Stimulated activated CD4-positive, alpha-beta T cell treated with anti-CD3 and anti-CD28 coated beads, Interleukin-4, amount 100 ng/mL, for 1 hour (primary cell): Measurements from ENCODE around the gene TSPAN2.

ENCODE experiments used
- DNase-seq: peaks from one replicate; pipeline ENCODE4 v3.0.0-alpha.2; 2020

Gene TSPAN2

DNA sequence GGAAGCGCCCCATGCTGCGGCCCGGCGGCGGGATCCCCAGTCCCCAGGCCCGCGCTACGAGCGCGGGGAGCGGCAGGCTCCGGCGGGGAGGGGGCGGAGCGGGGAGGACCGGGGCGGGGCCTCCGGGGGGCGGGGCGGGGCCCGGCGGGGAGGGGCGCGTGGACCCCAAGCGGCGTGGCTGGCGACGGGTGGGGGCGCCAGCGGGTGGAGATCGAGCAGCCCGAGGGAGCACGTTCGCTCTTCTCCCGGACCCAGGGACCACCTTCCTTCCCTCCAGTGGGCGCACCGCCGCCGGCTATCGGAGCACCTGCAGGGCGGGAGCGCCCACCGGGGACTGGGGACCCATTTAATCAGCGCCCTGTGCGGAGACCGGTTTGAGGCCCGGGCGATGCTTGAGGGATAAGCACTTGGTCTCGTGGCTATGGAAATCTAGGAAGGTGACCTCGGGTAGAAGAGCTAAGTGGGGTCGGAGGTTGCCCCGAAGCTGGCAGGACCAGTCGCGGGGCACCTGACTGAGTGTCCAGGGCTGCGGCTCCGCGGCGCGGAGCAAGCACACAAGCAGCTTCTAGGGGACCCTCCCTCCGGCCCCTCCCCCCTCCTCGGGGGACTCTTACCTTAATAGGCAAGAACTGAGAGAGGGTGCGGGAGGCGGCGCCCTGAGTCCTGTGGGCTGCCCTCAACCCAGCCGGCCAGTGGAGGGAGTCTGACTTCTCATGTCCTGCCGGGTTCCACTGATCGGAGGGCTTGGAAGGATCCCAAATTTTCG lies at the start of gene TSPAN2:
Gene TSPAN2 (minus strand): TSS at position 84 of the 766 bp plus-strand sequence. CDS start 71 bp downstream, at position 13.
- DNase-seq: peak; percentile 56

DNA sequence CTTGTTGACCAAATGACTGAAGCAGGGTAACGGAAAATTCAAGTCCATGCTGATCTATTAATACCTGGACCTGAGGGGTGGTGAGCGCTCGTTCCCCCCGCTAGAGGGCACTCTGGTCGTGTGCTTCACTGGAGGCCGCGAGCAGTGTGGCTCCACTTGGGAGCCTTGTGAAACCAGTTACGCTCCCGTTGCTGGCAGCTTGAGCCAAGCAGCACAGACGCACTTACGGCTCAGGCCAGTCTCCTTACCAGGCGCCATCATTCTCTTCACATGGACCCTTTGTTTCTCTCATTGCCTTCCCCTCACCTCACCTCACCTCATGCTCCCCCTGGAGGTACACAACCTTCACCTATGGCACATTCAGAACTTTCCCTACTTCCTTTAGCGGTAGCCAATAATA lies 49.7 kb upstream of the TSPAN2 start:
- DNase-seq: peak; percentile 57

DNA sequence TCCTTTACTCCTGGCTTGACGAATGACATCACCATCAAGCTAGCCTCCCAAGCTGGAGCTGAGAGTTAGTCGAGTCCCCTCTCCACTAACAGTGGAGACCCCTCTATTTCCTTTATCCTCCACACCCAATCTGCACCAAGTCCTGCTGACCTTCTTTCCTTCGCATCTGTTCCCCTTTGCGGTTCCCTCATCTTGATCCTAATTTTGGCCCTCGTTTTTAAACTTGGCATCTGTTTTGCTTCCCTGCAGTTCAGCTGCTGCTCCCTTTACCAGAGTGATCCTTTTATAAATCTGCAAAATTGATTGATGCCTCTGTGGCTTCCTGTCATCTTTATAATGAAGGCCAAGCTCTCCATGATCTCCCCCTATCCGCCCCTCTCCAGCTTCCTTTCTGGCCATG lies 49.0 kb upstream of the TSPAN2 start:
- DNase-seq: no peak

GRCh38 chr1:115137191-115137590 lies 47.9 kb upstream of the TSPAN2 start:
- no peak for DNase-seq

- no peak for DNase-seq
Measured at GRCh38 chr1:115136706-115137105, 47.4 kb upstream of the TSPAN2 start.

- no peak for DNase-seq
Measured at GRCh38 chr1:115136106-115136505, 46.8 kb upstream of the TSPAN2 start.

DNA sequence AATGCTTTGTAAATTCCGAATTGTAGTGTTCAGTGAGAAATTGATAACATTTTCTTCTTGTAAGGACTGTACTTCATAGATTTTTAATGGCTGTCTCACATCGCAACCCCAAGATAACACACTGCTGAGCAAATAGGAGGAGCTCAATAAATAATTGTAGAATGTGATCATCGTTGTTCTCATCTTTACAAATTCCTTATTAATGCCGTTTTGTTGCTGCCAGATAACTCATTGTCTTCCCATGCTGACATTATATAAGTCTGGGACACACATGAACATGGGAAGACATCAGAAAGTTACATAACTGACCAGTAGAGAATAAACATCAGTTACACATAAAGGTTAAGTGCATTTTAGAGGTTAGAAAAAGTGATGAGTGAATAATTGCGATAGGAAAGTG lies 46.4 kb upstream of the TSPAN2 start:
- no peak for DNase-seq

GRCh38 chr1:115134850-115135480 lies 45.7 kb upstream of the TSPAN2 start:
- no peak for DNase-seq

DNA sequence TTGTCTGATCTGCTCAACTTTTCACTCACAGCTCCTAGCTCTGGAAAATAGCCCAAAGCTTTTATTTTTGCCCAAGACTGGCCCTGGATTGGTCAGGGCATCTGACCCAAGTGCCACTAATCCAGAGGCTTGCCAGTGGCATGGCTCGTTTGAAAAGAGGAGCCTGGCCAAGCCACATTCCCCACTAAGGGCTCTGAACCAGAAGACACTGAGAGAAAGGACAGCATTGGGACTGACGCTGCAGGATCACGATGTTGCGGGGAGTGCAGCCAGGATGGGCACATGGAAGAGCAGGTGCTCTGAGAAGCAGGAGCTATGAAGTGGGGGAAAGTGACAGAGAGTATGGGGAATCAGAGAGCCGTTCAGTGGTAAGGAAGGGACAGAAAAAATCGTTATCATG lies 44.9 kb upstream of the TSPAN2 start:
- no peak for DNase-seq

DNA sequence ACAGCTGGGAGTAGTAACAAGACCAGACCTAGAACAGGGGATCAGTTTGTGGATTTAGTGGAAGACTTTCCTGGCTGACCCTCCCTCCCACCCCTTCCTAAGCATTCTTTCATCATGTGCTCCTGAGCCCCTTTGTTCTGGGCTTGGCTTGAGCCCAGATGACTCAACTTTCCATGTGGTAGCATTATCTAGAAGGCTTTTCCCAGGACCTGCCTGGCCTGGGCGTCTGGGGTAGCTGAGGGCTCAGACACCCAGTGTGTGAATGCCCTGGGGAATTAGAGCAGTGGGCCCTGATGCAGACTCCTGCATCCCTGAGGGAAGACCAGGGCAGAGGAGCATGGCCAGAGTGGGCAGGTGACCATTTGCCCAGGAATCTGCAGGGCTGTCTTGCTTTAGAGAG lies 44.1 kb upstream of the TSPAN2 start:
- no peak for DNase-seq

DNA sequence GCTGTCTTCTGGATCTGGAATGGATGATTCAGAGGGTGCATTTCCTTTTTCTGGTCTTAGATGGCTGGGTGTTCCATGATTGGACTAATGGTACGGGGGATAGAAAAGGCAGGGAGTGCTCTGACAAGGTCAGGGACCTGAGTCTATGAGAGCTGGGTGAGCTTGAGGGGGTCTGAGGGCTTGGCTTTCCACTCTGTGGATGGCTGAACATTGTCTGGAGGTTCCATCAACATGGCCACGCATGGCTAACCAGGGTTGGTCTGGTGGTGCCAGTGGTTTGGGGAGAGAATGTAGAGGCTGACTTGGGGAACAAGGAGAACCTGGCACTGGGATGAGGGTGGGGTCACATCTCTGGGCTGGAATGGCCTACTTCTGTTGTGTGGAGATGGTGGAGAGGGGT lies 41.5 kb upstream of the TSPAN2 start:
- no peak for DNase-seq

DNA sequence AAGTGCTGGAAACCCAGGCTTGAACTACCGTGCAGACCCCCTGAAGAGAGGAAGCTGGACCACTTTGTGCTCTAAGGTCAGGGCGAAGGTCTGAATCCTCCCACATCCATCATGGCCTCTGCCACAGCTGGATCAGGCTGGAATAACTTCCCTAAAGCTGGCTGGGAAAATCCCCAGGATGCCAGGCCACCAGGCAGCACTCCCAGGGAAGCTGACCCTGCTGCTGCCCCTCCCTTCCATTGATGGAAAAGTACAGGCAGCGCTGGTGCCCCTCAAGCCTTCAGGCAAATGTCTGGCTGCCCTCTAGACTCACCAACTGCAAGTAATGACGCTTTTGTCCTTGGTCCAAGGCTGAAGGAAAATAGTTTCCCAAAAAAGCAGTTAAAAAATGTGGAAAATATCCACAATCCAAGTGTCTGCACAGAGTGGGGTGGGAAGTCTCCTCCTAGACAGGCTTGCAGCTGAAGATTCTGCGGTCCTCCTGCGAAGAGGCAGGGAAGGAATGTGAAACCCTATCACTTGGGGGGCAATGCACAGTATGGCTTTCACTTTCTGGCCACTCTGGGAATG lies 39.9 kb upstream of the TSPAN2 start:
- no peak for DNase-seq

GRCh38 chr1:115127539-115127938 lies 38.2 kb upstream of the TSPAN2 start:
- DNase-seq: no peak

DNA sequence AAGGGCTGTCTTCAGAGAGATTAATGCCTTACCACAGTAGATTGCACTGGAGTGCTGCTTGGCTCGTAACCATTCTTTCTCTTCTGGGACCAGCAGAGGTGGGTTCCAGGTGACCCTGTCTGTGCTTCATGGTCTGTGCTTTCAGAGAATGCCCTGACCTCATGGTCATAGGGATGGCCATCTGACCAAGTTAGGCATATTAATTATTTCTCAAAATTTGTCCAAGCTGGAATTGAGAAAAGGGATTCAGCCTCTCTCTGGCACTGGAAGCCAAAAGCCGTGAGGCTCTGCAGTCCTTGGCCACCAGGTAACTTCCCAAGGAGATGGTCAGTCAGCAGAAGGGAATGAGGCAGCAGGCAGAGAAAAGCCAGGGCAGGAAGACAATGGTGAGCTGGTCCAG lies 37.2 kb upstream of the TSPAN2 start:
- DNase-seq: no peak

DNA sequence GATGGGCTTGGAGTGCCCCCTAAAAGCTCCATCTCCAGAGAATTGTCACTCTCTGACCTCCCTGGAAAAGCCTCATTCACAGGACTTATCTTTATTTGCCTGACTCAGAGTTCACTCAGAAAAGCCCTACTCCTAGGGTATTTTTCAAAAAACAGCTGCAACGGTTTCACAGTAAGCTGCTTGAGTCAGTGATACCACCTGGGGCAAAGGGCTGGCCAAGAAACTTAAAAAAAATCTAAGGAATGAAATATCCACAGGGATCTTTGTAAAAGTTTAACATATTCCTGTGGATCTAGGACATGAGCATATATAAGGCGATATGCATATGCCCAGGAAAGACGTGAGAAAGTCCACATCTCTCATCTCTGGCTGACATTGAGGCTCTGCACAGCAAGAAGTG lies 33.8 kb upstream of the TSPAN2 start:
- no peak for DNase-seq

- DNase-seq: no peak
Measured at GRCh38 chr1:115121793-115122192, 32.5 kb upstream of the TSPAN2 start.

DNA sequence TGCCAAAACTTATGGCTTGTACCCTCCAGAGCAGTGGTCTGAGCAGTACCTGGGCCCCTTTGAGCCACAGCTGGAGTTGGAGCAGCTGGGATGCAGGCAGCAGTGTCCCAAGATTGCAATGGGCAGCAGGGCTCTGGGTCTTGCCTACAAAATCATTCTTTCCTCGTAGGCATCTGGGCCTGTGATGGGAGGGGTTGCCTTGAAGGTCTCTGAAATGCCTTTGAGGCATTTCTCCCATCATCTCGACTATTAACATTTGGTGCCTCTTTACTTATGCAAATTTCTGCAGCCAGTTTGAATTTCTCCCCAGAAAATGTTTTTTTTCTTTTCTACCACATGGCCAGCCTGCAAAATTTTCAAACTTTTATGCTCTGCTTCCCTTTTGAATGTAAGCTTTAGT lies 31.0 kb upstream of the TSPAN2 start:
- no peak for DNase-seq

DNA sequence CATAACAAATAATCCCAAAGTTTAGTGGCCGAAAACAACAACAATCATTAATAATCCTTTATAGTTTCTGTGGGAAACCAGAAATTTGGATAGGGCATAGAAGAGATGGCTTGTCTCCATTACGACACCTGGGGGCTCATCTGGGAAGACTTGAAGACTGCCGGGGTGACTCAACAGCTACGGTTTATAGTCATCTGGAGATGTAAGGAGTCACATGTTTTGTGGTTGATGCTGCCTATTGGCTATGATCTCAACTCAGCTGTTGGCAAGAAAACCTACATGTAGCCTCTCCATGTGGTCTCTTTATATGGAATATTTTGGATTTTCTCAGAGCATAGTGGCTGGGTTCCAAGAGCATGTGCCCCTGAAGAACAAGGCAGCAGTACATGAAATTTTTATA lies 29.3 kb upstream of the TSPAN2 start:
- DNase-seq: no peak

DNA sequence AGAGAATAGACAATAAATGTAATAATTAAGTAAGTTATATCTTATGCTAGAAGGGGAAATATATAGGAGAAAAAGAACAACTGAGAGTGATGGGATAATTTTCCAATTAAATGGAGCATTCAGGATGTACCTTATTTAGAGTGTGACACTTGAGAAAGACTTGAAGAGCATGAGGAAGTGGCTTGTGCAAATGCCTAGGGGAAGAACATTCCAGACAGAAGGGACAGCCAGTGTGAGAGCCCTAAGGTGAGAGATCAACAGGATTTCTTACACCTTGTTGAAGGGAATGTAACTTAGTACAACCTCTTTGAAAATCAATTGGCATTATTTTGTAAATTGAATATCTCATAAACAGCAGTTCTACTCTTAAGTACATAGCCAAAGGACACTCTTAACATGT lies 28.8 kb upstream of the TSPAN2 start:
- DNase-seq: no peak

DNA sequence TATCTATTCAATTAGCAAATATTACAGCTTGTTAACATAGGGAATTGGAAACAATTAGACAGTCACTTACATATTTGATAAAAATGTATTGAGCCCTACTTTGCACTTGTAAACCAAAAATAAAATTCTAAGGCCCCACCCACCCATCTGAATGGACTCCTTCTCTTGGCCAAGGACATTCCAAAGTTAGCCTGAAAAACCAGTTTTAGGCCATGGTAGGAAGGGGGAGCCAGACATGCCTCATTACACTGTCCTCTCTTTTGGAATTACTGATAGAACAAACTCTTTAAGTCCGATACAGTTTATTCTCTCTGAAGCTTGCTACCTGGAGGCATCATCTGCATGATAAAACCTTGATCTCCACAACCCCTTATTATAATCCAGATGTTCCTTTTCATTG lies 28.0 kb upstream of the TSPAN2 start:
- DNase-seq: no peak

DNA sequence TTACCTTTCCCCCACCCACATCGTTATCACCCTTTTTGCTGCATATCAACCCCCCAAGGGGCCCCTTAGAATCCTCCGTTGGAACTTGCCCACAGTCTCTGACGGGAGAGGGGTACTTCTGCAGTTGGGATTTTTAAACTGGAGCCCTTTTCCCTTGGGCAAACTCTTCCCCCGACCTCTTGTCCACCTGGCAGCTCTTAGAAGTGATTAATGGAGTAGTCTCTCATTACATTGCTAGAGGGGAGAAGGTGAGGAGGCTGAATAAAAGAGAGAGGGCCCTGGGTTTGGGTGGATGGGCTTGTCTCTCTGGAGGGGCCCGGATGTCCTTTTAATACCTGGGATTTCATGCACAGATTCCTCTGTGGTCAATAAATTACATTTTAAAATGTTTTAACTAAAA lies 27.2 kb upstream of the TSPAN2 start:
- no peak for DNase-seq

- DNase-seq: no peak
Measured at GRCh38 chr1:115115521-115116161, 26.3 kb upstream of the TSPAN2 start.

DNA sequence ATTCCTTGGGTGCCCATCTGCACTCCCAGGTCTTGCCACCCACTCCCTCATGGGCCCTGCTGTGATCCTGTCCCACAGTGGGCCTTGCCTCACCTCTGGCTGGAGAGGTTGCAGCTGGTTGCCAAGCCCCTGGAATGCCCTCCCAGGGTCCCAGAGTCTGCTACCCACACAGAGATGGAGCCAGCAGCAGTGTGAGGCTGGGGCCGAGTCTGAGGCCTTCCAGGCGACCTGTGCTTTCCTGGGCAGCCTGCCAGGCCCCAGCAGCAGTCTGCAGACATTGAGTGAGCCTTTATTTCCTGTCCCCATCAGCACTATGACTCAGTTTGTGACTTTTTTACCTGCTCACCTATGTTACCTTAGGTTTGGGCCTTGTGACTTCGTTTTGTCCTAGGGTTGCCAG lies 25.0 kb upstream of the TSPAN2 start:
- DNase-seq: no peak

- no peak for DNase-seq
Measured at GRCh38 chr1:115113766-115114165, 24.5 kb upstream of the TSPAN2 start.
